Measurements from ENCODE around the gene INPP5J.
"Not testable (repeated sequence)": the region's sequence is repeated elsewhere in the genome, so short reads cannot be mapped to it uniquely, and the experiment has no call there.

INPP5J gene

GRCh38 chr22:31087744-31088215 lies 35.0 kb upstream of the INPP5J start:
- no peak for DNase-seq

GRCh38 chr22:31088233-31088986 lies 34.4 kb upstream of the INPP5J start:
- no peak for DNase-seq

- DNase-seq, result no peak
These were observed 33.3 kb upstream of the INPP5J start for GRCh38 chr22:31089160-31090100.

GRCh38 chr22:31090217-31091085 lies 32.3 kb upstream of the INPP5J start:
- no peak for DNase-seq

GRCh38 chr22:31091106-31091975 lies 31.4 kb upstream of the INPP5J start:
- DNase-seq, result no peak

- no peak for DNase-seq
These were observed 30.6 kb upstream of the INPP5J start for GRCh38 chr22:31092161-31092560.

GRCh38 chr22:31093086-31093850 lies 29.5 kb upstream of the INPP5J start:
- DNase-seq, result no peak

- no peak for DNase-seq
These were observed 28.7 kb upstream of the INPP5J start for GRCh38 chr22:31094021-31094551.

- DNase-seq, result no peak
These were observed 28.0 kb upstream of the INPP5J start for GRCh38 chr22:31094741-31095140.

- DNase-seq, result no peak
These were observed 27.0 kb upstream of the INPP5J start for GRCh38 chr22:31095637-31096249.

GRCh38 chr22:31096657-31097279 lies 26.0 kb upstream of the INPP5J start:
- no peak for DNase-seq

- DNase-seq, result not testable (repeated sequence)
These were observed 25.2 kb upstream of the INPP5J start for GRCh38 chr22:31097539-31097938.

GRCh38 chr22:31097941-31098631 lies 24.7 kb upstream of the INPP5J start:
- DNase-seq, result no peak

GRCh38 chr22:31098632-31099110 lies 24.1 kb upstream of the INPP5J start:
- DNase-seq, result no peak

GRCh38 chr22:31099386-31099785 lies 23.4 kb upstream of the INPP5J start:
- no peak for DNase-seq

- no peak for DNase-seq
These were observed 22.7 kb upstream of the INPP5J start for GRCh38 chr22:31099841-31100761.

- no peak for DNase-seq
These were observed 21.8 kb upstream of the INPP5J start for GRCh38 chr22:31100762-31101525.
